HG03354 (cell line): ENCODE results near the gene ZFR2.

Experiments
- ATAC-seq: cut with Tn5 transposase; IDR thresholded peaks from one replicate; pipeline ENCODE4 v1.9.1; 2021; ENCODE audit warnings: mild to moderate bottlenecking; ENCODE audit not compliant: unreplicated experiment, poor library complexity, severe bottlenecking

Gene ZFR2

GRCh38 chr19:3839941-3840340, 28.9 kb downstream of the ZFR2 start:
- no peak for ATAC-seq

- no peak for ATAC-seq
These were observed 30.2 kb downstream of the ZFR2 start for GRCh38 chr19:3838661-3839060.

- ATAC-seq = no peak
These were observed 30.9 kb downstream of the ZFR2 start for GRCh38 chr19:3837922-3838321.

DNA sequence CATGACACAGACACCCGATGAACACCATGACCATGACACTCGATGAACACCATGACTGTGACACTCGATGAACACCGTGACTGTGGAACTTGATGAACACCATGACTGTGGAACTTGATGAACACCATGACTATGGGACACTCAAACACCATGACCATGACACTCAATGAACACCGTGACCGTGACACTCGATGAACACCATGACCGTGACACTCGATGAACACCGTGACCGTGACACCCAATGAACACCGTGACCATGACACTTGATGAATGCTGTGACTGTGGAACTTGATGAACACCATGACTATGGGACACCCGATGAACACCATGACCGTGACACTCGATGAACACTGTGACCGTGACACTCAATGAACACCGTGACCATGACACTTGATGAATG, 31.5 kb downstream of the ZFR2 start:
- ATAC-seq = no peak

DNA sequence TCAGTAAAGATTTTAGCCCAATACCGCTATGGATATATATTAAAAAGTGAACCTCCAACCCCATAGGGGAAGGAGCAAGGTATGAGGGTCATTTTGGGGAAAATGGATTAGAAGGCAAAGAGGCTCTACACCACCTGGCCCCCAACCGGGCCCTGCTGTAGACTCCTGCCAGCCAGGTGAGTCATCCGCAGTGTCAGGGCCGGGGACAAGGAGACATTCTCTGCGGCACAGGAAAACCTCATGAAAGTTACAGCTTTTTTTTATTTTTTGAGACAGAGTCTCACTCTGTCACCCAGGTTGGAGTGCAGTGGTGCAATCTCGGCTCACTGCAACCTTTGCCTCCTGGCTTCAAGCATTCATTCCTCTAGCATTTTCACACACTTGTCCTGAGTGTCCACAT, 32.0 kb downstream of the ZFR2 start:
- ATAC-seq = no peak

DNA sequence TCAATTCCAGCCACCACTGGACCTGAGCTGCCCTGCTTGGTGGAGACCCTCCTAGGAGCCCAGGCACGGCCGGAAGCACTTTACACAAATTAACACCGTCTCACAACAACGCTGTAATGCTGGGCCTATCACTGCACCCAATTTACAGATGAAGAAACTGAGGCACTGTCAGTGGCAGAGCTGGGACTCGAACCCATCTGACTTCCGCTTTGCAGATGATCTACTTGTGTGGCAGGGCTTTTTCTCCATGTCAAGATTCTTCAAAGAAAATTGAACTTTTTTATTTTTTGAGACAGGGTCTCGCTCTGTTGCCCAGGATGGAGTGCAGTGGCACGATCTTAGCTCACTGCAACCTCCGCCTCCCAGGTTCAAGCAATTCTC, 33.8 kb downstream of the ZFR2 start:
- ATAC-seq = no peak

DNA sequence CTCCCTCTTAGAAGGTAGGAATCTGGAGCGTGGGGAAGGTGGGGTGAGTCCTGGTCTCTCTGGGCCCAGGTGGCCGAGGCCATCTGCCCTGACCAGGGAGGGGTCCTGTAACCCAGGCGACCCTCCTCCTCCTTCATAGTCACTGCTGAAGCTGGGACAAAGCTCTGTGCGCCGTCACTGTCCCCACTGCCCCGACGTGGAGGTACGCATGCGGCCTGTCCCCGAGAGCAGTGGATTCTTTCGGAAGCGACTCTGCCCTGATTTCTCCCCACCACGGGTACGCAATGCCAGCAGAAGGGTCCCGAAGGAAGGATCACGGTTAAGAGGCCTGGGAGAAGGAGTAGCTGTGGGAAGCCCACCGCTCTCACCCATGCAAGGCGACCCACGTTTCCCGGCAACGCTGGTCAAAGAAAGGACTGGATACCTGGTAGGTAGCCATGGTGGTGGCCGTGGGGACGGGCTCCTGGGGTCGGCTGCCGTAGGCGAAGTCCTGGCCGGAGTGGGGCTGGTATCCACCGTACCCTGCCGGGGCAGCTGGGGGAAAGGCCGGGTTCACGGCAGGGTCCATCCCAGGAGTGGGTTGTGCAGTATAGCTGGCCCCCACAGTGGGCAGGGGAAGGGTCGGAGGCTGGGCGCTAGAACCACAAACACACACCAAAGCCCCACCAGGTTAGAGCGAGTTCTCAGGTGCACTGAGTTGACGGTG, 34.3 kb downstream of the ZFR2 start:
- no peak for ATAC-seq

DNA sequence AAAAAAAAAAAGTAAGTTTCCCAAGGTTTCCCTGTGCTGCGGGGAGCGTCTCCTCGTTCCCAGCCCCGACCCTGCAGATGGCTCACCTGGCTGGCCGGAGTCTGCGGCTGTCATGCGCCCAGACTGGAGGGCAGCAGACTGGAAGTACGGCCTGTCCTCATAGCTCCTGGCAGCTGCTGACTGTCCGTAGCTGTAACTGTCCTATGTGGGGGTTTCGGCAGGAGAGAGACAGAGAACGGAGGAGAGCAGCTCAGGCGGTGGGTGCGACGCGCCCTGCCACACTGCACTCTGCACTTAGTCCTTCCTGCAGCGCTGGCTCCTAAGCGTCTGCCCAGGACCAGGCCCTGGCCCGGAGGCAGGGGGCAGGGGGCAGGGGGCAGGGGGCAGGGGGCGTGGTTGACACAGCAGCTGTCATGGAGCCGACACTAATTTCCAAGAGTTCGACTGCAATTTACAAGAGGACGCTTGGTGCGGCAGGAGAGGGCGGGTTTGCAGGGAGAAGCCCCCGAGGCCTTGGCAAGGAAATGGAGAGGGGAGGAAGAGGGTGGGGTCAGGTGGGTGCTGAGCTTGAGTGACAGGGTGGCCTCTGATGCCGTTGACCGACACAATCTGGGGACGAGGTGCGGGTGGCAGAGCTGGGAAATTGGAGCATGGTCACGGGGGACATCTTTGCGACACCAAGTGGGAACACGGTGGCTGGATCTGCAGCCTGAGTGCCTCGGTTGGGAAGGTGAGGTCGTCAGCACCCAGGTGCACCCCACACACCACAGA, 35.1 kb downstream of the ZFR2 start:
- no peak for ATAC-seq

GRCh38 chr19:3832001-3832400, 36.8 kb downstream of the ZFR2 start:
- ATAC-seq = no peak

DNA sequence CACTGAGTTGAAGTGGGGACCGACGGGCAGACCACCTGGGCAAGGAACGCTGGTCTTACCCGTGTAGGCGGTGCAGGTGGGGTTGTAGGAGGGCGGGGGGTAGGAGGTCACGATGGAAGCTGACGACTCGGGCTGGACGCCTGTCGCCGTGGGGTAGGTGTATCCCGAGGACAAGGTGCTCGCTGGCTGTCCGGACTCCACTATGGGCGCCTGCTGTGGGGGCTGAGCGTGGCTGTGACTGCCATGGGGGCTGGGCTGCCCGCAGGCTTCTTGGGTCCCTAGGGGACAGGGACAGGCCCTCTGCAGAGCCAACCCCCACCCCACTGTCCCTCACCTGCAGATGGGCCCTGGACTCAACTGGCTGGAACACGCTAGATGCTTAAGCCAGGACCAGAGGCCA, 37.2 kb downstream of the ZFR2 start:
- no peak for ATAC-seq

- ATAC-seq = no peak
These were observed 37.9 kb downstream of the ZFR2 start for GRCh38 chr19:3830621-3831589.

GRCh38 chr19:3827306-3827705, 41.5 kb downstream of the ZFR2 start:
- ATAC-seq = no peak

GRCh38 chr19:3826163-3826562, 42.7 kb downstream of the ZFR2 start:
- ATAC-seq = no peak

GRCh38 chr19:3825286-3825956, 43.4 kb downstream of the ZFR2 start:
- no peak for ATAC-seq

- ATAC-seq = no peak
These were observed 45.5 kb downstream of the ZFR2 start for GRCh38 chr19:3823350-3823713.

- no peak for ATAC-seq
These were observed 46.0 kb downstream of the ZFR2 start for GRCh38 chr19:3822683-3823349.

DNA sequence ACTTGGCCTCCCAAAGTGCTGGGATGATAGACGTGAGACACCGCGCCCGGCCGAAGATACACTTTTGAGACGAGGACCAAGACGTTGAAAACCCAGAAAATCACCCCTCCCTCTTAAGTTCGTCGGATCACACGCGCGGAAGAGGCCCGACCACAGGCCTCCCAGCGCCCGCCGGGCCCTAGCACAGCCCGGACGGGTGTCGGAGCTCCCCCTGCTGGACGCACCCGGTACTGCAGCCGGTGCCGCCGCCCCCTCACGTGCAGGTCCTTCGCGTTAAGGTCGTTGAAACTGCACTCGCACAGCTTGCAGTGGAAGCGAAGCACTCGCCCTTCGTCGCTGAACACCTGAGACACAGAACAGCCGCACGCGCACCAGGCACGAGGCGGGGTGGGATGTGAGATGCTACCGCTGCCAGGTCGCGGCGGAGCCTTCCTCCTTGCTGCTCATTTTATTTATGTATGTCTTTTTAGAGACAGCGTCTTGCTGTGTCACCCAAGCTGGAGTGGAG, 46.9 kb downstream of the ZFR2 start:
- ATAC-seq = no peak

DNA sequence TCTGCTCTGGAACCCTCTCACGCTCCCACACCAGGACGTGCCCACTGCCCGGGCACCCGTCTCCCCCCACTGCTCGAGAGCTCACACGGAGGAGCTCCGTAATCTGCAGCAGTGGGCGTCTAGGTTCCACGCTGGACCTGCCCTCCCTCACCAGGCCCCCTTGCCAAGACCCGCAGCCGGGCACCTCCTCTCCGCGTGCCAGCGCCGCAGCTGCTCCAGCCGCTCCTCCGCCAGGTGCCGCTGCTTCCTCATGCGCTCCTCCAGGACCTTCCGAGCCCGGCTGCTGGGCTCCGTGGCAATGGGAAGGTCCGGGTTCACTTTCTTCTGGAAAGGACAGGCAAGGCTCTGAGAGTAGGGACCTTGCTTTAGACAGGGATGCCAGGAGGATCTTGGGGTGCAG, 47.7 kb downstream of the ZFR2 start:
- no peak for ATAC-seq

- ATAC-seq = no peak
These were observed 48.8 kb downstream of the ZFR2 start for GRCh38 chr19:3819989-3820388.
